ENCODE data around the gene MVB12B.

MVB12B gene

DNA sequence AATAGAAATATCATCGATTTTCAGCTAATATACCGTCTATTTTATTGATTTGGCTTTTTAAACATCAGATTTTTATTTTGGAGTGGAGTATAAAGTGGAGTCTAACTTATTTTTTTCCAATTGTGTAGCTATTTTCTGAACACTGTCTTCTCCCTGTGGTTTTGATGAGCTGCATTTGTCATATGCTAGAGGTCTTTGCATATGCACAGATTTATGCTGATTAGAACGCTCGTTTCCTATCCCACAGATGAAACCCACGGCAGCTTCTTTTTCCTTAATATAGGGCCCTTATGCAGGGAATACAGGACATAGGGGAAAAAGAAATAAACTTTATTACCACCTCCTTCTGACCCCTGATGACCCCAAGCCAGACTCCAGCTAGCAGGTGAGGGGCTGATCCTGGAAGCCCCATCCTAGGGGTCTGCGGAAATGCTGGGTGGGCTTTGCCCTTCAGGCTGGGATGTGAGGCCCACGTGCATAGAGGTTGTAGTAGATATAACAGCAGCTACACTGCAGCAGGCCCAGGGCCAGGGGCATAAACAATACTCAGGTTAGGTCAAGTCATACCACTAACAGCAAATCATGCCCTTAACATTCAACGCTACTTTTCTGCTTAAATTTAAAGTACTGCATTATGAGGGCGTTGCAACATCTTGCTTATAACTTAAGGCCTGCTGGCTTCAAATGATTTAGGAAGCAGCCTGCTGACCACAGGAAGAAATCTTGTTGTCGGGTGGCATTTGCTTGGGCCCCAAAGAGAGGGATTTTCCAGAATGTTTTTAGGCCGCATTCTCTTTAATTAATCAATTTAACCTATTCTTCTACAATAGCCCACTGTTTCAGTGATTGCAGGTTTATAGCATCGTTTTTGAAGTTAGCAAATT lies 28.5 kb downstream of the MVB12B start:
- TF ChIP-seq, protein P1, sequence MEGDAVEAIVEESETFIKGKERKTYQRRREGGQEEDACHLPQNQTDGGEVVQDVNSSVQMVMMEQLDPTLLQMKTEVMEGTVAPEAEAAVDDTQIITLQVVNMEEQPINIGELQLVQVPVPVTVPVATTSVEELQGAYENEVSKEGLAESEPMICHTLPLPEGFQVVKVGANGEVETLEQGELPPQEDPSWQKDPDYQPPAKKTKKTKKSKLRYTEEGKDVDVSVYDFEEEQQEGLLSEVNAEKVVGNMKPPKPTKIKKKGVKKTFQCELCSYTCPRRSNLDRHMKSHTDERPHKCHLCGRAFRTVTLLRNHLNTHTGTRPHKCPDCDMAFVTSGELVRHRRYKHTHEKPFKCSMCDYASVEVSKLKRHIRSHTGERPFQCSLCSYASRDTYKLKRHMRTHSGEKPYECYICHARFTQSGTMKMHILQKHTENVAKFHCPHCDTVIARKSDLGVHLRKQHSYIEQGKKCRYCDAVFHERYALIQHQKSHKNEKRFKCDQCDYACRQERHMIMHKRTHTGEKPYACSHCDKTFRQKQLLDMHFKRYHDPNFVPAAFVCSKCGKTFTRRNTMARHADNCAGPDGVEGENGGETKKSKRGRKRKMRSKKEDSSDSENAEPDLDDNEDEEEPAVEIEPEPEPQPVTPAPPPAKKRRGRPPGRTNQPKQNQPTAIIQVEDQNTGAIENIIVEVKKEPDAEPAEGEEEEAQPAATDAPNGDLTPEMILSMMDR (conservative IDR thresholded peaks at IDR 0.05; ENCODE audit: control insufficient read depth, insufficient read depth, low read depth, low read length) = no peak
- H3K4me3 ChIP-seq (ENCODE audit: control insufficient read depth, low read depth, low read length) = no peak overlapping the region
- DNase-seq (ENCODE audit: low read depth) = no peak

DNA sequence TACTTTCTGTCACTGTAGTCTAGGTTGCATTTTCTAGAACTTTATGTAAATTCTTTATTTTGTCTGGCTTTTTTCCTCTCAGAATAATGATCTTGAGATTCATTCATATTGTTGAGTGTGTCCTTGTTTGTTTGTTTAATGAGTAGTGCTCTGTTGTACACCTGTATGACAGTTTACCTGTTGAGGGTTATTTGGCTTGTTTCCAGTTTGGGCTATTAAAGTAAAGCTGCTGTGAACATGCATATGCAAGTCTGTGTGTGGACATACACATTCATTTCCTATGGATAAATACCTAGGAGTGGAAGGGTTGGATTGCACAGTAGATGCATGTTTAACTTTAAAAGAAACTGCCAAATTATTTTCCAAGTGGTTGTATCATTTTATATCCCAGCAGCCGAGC lies 30.4 kb downstream of the MVB12B start:
- no peak overlapping the region for H3K4me3 ChIP-seq (ENCODE audit: control insufficient read depth, low read depth, low read length)
- TF ChIP-seq, protein P1 (conservative IDR thresholded peaks at IDR 0.05; ENCODE audit: control insufficient read depth, insufficient read depth, low read depth, low read length) = no peak
- no peak for DNase-seq (ENCODE audit: low read depth)

DNA sequence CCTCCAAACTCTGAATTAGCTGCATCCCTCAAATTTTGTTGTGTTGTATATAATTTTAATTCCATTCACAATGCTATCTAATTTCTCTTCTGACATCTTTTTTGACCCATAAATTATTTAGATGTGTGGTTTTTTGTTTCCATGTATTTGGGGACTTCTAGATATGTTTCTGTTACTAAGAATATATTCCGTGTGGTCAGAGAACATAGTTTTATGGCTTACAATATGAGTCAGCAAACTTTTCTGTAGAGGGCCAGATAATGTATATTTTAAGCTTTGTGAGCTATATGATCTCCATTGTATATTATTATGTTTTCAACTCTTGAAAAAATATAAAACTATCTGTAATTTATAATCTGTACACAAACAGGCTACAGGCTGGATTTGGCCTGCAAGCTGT lies 33.4 kb downstream of the MVB12B start:
- TF ChIP-seq, protein P1 (conservative IDR thresholded peaks at IDR 0.05; ENCODE audit: control insufficient read depth, insufficient read depth, low read depth, low read length) = no peak
- no peak overlapping the region for H3K4me3 ChIP-seq (ENCODE audit: control insufficient read depth, low read depth, low read length)
- DNase-seq (ENCODE audit: low read depth) = no peak

DNA sequence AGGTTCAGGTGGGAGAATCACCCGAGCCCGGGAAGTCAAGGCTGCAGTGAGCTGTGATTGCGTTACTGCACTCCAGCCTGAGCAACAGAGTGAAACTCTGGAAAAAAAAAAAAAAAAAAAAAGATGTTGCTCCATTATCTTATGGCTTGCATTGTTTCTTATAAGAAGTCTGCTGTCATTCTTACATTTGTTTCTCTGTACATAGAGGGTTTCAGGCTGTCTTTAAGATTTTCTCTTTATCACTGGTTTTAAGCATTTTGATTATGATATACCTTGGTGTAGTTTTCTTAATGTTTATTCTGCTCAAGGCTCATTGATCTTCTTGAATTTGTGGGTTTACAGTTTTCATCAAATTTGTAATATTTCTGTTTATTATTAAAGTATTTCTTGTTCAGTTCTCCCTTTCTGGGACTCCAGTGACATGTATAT lies 35.2 kb downstream of the MVB12B start:
- TF ChIP-seq, protein P1 (conservative IDR thresholded peaks at IDR 0.05; ENCODE audit: control insufficient read depth, insufficient read depth, low read depth, low read length) = no peak

DNA sequence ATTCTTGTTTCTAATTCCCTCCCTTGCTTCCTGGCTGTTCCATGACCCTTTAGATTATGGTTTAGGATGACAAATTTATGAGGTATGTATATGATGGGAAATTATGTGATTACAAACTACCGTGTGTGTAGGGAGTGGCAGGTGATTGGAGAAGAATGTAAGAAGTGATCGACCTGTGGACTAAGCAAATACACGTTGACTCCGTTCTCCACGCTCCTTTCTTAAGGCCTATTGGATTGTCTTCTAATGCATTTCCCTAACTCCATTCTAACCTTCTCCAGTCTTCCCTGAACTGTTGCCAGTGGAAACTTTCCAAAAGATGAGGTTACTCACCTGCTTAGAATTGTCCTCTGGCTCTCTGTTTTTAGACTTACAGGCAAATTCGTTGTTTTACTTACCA lies 36.6 kb downstream of the MVB12B start:
- TF ChIP-seq, protein P1 (conservative IDR thresholded peaks at IDR 0.05; ENCODE audit: control insufficient read depth, insufficient read depth, low read depth, low read length) = no peak
- DNase-seq (ENCODE audit: low read depth) = no peak
- H3K4me3 ChIP-seq (ENCODE audit: control insufficient read depth, low read depth, low read length) = no peak overlapping the region

More for the DNA sequence above, 35.2 kb downstream of the MVB12B start:
- no peak overlapping the region for H3K4me3 ChIP-seq (ENCODE audit: control insufficient read depth, low read depth, low read length)
- DNase-seq (ENCODE audit: low read depth) = no peak

DNA sequence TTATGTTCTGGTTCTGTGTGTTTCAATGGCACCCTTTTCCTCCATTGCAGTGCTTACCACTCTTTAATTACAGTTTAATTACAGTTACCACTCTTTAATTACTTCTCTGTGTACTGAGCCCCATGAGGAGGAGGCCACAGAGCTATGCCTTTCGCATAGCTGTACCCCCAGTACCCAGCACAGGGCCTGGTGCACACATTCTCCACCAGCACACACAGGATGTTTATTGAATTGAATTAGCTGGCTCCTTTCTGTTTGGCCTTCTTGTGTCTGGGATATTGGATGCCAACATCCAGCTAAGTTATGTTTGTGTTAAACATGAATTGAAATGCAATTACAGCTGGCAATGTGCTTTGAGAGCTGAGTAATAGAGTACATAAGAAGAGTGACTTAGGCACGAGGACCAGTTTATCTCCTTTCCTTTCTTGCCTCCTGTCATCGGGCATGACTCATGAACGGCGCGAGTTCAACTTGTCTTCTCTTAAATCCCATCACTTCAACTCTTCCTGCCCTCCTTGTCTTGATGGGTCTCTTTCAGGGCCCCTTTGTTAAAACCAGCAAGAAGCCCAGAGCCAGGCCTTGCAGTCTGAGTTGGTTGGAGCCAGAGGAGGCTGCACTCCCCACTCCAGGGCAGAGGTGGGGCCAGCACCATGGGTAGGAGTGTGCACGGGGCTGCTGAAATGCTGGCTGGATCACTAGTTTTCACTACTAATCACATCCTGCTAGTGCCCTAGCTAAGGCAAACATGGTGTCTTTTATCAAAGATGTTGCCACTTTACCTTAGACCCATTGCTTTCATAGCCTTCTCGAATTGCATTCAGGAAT lies 37.4 kb downstream of the MVB12B start:
- no peak for DNase-seq (ENCODE audit: low read depth)
- H3K4me3 ChIP-seq (ENCODE audit: control insufficient read depth, low read depth, low read length) = no peak overlapping the region

More for the DNA sequence above, 37.4 kb downstream of the MVB12B start:
- TF ChIP-seq, protein P1 (conservative IDR thresholded peaks at IDR 0.05; ENCODE audit: control insufficient read depth, insufficient read depth, low read depth, low read length) = no peak

All from fibroblast of mammary gland (primary cell).